IPS-18a (cell line): ENCODE data around the gene CTNNA1.
A peak's percentile ranks its signal among the peaks of the same experiment; 100 is the strongest.
"Not testable (repeated sequence)": the region's sequence is repeated elsewhere in the genome, so short reads cannot be mapped to it uniquely, and the experiment has no call there.

Source experiments
- H3K27ac ChIP-seq: one replicate; pipeline ENCODE4 v1.5.1; 2013; ENCODE audit warnings: low read length
- H3K27me3 ChIP-seq: one replicate; pipeline ENCODE4 v1.6.1; 2013; ENCODE audit warnings: mild to moderate bottlenecking, low read length; ENCODE audit not compliant: control insufficient read depth, insufficient read depth
- H3K36me3 ChIP-seq: one replicate; pipeline ENCODE4 v1.6.1; 2013; ENCODE audit warnings: low read depth, low read length; ENCODE audit not compliant: control insufficient read depth
- H3K4me1 ChIP-seq: one replicate; pipeline ENCODE4 v1.6.1; 2013; ENCODE audit warnings: low read depth, low read length; ENCODE audit not compliant: control insufficient read depth
- H3K4me3 ChIP-seq: one replicate; pipeline ENCODE4 v1.5.1; 2013; ENCODE audit warnings: low read length
- H3K9ac ChIP-seq: one replicate; pipeline ENCODE4 v1.6.1; 2013; ENCODE audit warnings: mild to moderate bottlenecking, low read length, moderate library complexity
- H3K9me3 ChIP-seq: one replicate; pipeline ENCODE4 v1.6.1; 2013; ENCODE audit warnings: low read depth, low read length; ENCODE audit not compliant: control insufficient read depth

Gene CTNNA1

GRCh38 chr5:138752951-138753793 is at the start of gene CTNNA1:
Gene CTNNA1 (plus strand): TSS chr5:138753425. CDS start chr5:138781925, 28,500 bp downstream.
- Histone ChIP-seq H3K4me3 (peak within 1 kb of the TSS; percentile 97), H3K9me3 (no peaks in the 10 kb centered on the region), H3K27ac (peak within 1 kb of the TSS; percentile 82), H3K27me3 (no peaks in the 10 kb centered on the region), H3K4me1 (peaks cover 11% of the 10 kb centered on the region), H3K36me3 (peaks cover 14% of the 10 kb centered on the region), H3K9ac (peak within 1 kb of the TSS; percentile 94)

GRCh38 chr5:138703777-138704176 is 49.4 kb upstream of the CTNNA1 start:
- not testable (repeated sequence) for H3K27ac ChIP-seq, H3K27me3 ChIP-seq, H3K9ac ChIP-seq, H3K9me3 ChIP-seq, H3K4me3 ChIP-seq, H3K36me3 ChIP-seq
- peaks cover 23% of the 10 kb centered on the region for H3K4me1 ChIP-seq

GRCh38 chr5:138705007-138705406 is 48.2 kb upstream of the CTNNA1 start:
- H3K36me3 ChIP-seq: no peaks in the 10 kb centered on the region
- H3K4me1 ChIP-seq: peaks cover 35% of the 10 kb centered on the region
- no peak overlapping the region for H3K9ac ChIP-seq
- no peak overlapping the region for H3K4me3 ChIP-seq
- no peaks in the 10 kb centered on the region for H3K27me3 ChIP-seq
- H3K27ac ChIP-seq: no peak overlapping the region
- no peaks in the 10 kb centered on the region for H3K9me3 ChIP-seq

- Histone ChIP-seq H3K9ac (no peak overlapping the region), H3K4me1 (peaks cover 35% of the 10 kb centered on the region), H3K27me3 (no peaks in the 10 kb centered on the region), H3K27ac (no peak overlapping the region), H3K4me3 (no peak overlapping the region), H3K9me3 (no peaks in the 10 kb centered on the region), H3K36me3 (no peaks in the 10 kb centered on the region)
Measured at GRCh38 chr5:138705567-138705966, 47.7 kb upstream of the CTNNA1 start.

- Histone ChIP-seq H3K9ac (no peak overlapping the region), H3K9me3 (no peaks in the 10 kb centered on the region), H3K4me1 (peaks cover 35% of the 10 kb centered on the region), H3K27ac (no peak overlapping the region), H3K4me3 (no peak overlapping the region), H3K36me3 (no peaks in the 10 kb centered on the region), H3K27me3 (no peaks in the 10 kb centered on the region)
Measured at GRCh38 chr5:138706655-138707480, 46.4 kb upstream of the CTNNA1 start.

GRCh38 chr5:138708791-138709190 is 44.4 kb upstream of the CTNNA1 start:
- Histone ChIP-seq H3K36me3 (no peaks in the 10 kb centered on the region), H3K27ac (no peak overlapping the region), H3K9me3 (no peaks in the 10 kb centered on the region), H3K27me3 (no peaks in the 10 kb centered on the region), H3K4me3 (no peak overlapping the region), H3K9ac (no peak overlapping the region), H3K4me1 (peaks cover 27% of the 10 kb centered on the region)

- no peaks in the 10 kb centered on the region for H3K9me3 ChIP-seq
- no peak overlapping the region for H3K4me3 ChIP-seq
- no peaks in the 10 kb centered on the region for H3K27me3 ChIP-seq
- H3K4me1 ChIP-seq: peaks cover 27% of the 10 kb centered on the region
- H3K27ac ChIP-seq: no peak overlapping the region
- no peak overlapping the region for H3K9ac ChIP-seq
- no peaks in the 10 kb centered on the region for H3K36me3 ChIP-seq
Measured at GRCh38 chr5:138709202-138709601, 44.0 kb upstream of the CTNNA1 start.

GRCh38 chr5:138711087-138711486 is 42.1 kb upstream of the CTNNA1 start:
- Histone ChIP-seq H3K36me3 (no peaks in the 10 kb centered on the region), H3K27ac (no peak overlapping the region), H3K4me3 (no peak overlapping the region), H3K9ac (no peak overlapping the region), H3K9me3 (no peaks in the 10 kb centered on the region), H3K4me1 (peaks cover 27% of the 10 kb centered on the region), H3K27me3 (no peaks in the 10 kb centered on the region)

- H3K4me3 ChIP-seq: no peak overlapping the region
- no peaks in the 10 kb centered on the region for H3K9me3 ChIP-seq
Measured at GRCh38 chr5:138711811-138712210, 41.4 kb upstream of the CTNNA1 start.

GRCh38 chr5:138712324-138712723 is 40.9 kb upstream of the CTNNA1 start:
- Histone ChIP-seq H3K9me3 (no peaks in the 10 kb centered on the region), H3K4me3 (no peak overlapping the region), H3K36me3 (no peaks in the 10 kb centered on the region)

More at GRCh38 chr5:138711811-138712210, 41.4 kb upstream of the CTNNA1 start:
- Histone ChIP-seq H3K4me1 (peaks cover 30% of the 10 kb centered on the region), H3K9ac (no peak overlapping the region), H3K36me3 (no peaks in the 10 kb centered on the region), H3K27ac (no peak overlapping the region), H3K27me3 (no peaks in the 10 kb centered on the region)

GRCh38 chr5:138712791-138713190 is 40.4 kb upstream of the CTNNA1 start:
- H3K27ac ChIP-seq: no peak overlapping the region
- H3K9me3 ChIP-seq: no peaks in the 10 kb centered on the region
- peaks cover 29% of the 10 kb centered on the region for H3K4me1 ChIP-seq
- no peaks in the 10 kb centered on the region for H3K27me3 ChIP-seq
- H3K9ac ChIP-seq: no peak overlapping the region
- no peak overlapping the region for H3K4me3 ChIP-seq
- H3K36me3 ChIP-seq: no peaks in the 10 kb centered on the region

More at GRCh38 chr5:138712324-138712723, 40.9 kb upstream of the CTNNA1 start:
- peaks cover 30% of the 10 kb centered on the region for H3K4me1 ChIP-seq
- H3K27me3 ChIP-seq: no peaks in the 10 kb centered on the region
- H3K27ac ChIP-seq: no peak overlapping the region
- no peak overlapping the region for H3K9ac ChIP-seq
